ENCODE measurements around the gene CDC42EP4. TPM values are rescaled to one million over a fixed set of nuclear protein-coding genes. Genes with fewer than 3 reads are reported as not detected.
A peak's percentile ranks its signal among the peaks of the same experiment; 100 is the strongest.
"Not testable (repeated sequence)": the region's sequence is repeated elsewhere in the genome, so short reads cannot be mapped to it uniquely, and the experiment has no call there.

The CDC42EP4 gene
- total RNA-seq, 6 donors from 2014 or later: 28.3 to 65.7 (median 52.9) TPM

DNA sequence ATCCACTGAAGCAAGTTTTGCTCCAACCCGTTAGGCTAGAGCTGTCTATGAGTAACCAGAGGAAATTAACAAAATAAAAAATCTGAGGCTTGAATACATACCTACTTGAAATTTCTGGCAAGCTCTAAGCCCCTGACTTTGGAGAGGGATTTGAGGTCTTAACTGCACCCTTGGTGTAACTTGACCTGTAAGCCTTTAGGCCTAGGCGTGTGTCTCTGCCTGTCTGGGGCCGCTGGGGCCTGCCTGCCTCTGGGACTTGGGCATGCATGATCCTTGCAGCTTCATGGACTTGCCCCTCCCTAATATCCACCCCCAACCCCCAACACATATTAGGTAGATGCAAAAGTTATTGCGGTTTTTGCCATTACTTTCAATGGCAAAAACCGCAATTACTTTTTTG is 3.7 kb upstream of the CDC42EP4 start:
- ATAC-seq (ENCODE audit: low FRiP score in 2 of 2): no peak
- Histone ChIP-seq H3K27me3 (no peaks in the 10 kb centered on the region), H3K9me3 (no peaks in the 10 kb centered on the region), H3K4me1 (peaks cover 6 to 8% (median 7%) of the 10 kb centered on the region in 4 donors), H3K4me3 (no peak overlapping the region), H3K27ac (no peak overlapping the region), H3K36me3 (no peaks in the 10 kb centered on the region)
- no peak for TF ChIP-seq CTCF (IDR thresholded peaks at IDR 0.05)
- no peak for TF ChIP-seq EP300 (IDR thresholded peaks at IDR 0.05)
- TF ChIP-seq POLR2A (IDR thresholded peaks at IDR 0.05): no peak
- no peak for TF ChIP-seq POLR2AphosphoS5 (IDR thresholded peaks at IDR 0.05)
- 70 to 71% methylated on average over 4 of the region's 5 CpGs for WGBS, 2 donors
- DNase-seq: no peak

DNA sequence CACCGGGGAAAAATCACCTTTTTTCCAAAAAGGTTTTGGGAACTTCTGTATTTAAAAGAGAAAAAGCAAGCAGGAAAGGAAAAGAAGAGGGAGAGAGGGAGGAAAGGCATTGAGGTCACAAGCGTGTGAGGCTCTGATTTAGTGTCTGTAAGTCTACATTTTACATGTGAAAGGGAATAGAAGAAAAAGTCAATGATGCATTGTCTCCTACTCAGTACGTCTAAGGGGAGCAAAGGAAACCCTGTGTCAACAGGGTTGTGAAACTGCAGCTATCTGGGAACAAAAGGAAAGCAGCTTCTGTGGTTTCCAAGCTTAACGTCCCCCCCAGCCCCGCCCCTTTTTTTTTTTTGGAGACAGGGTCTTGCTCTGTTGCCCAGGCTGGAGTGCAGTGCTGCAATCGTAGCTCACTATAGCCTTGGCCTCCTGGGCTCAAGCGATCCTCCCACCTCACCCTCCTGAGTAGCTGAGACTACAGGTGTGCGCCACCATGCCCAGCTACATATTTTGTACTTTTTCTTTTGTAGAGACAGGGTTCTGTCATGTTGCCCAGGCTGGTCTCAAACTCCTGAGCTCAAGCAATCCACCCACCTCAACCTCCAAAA is 1.8 kb upstream of the CDC42EP4 start:
- no peak for TF ChIP-seq POLR2AphosphoS5 (IDR thresholded peaks at IDR 0.05)
- TF ChIP-seq CTCF (IDR thresholded peaks at IDR 0.05): no peak
- no peak for TF ChIP-seq POLR2A (IDR thresholded peaks at IDR 0.05)
- no peak for TF ChIP-seq EP300 (IDR thresholded peaks at IDR 0.05)
- 72 to 76% methylated on average over 8 of the region's 8 CpGs for WGBS, 2 donors
- no peak for ATAC-seq (ENCODE audit: low FRiP score in 2 of 2)
- H3K27me3 ChIP-seq: no peaks in the 10 kb centered on the region
- H3K9me3 ChIP-seq: no peaks in the 10 kb centered on the region
- peaks cover 21 to 27% (median 24%) of the 10 kb centered on the region in 4 donors for H3K4me1 ChIP-seq
- no peak for DNase-seq
- no peaks in the 10 kb centered on the region for H3K36me3 ChIP-seq
- no peak overlapping the region for H3K4me3 ChIP-seq
- no peak overlapping the region for H3K27ac ChIP-seq

GRCh38 chr17:73312887-73313286 is 1.1 kb upstream of the CDC42EP4 start:
- not testable (repeated sequence) for H3K9me3 ChIP-seq; ATAC-seq (ENCODE audit: low FRiP score in 2 of 2); H3K4me3 ChIP-seq; DNase-seq; H3K27me3 ChIP-seq; H3K36me3 ChIP-seq
- WGBS, 2 donors: 82 to 84% methylated on average over 11 of the region's 11 CpGs
- Histone ChIP-seq H3K4me1 (peaks cover 25 to 34% (median 27%) of the 10 kb centered on the region in 4 donors), H3K27ac (peak overlapping the region in 2 of 4 donors; percentile 97 to 100)

GRCh38 chr17:73311428-73311780 is 397 bp downstream of the CDC42EP4 start:
- no peak for TF ChIP-seq POLR2A (IDR thresholded peaks at IDR 0.05)
- no peak for TF ChIP-seq CTCF (IDR thresholded peaks at IDR 0.05)
- no peak for TF ChIP-seq POLR2AphosphoS5 (IDR thresholded peaks at IDR 0.05)
- no peak for TF ChIP-seq EP300 (IDR thresholded peaks at IDR 0.05)
- DNase-seq: peak in 1 of 2 donors; percentile 92
- peaks cover 0 to 2% (median 0%) of the 10 kb centered on the region in 4 donors for H3K36me3 ChIP-seq
- peak; percentile 6 to 49 for ATAC-seq (ENCODE audit: low FRiP score in 2 of 2)
- peak overlapping the region; percentile 89 to 100 (median 100) for H3K4me3 ChIP-seq
- peaks cover 40 to 49% (median 42%) of the 10 kb centered on the region in 4 donors for H3K4me1 ChIP-seq
- no peaks in the 10 kb centered on the region for H3K27me3 ChIP-seq
- no peaks in the 10 kb centered on the region for H3K9me3 ChIP-seq
- 0% methylated on average over 14 of the region's 38 CpGs; no CpG with 5 or more reads in 1 of the 2 donors for WGBS, 2 donors
- H3K27ac ChIP-seq: peak overlapping the region; percentile 97 to 100 (median 98)

DNA sequence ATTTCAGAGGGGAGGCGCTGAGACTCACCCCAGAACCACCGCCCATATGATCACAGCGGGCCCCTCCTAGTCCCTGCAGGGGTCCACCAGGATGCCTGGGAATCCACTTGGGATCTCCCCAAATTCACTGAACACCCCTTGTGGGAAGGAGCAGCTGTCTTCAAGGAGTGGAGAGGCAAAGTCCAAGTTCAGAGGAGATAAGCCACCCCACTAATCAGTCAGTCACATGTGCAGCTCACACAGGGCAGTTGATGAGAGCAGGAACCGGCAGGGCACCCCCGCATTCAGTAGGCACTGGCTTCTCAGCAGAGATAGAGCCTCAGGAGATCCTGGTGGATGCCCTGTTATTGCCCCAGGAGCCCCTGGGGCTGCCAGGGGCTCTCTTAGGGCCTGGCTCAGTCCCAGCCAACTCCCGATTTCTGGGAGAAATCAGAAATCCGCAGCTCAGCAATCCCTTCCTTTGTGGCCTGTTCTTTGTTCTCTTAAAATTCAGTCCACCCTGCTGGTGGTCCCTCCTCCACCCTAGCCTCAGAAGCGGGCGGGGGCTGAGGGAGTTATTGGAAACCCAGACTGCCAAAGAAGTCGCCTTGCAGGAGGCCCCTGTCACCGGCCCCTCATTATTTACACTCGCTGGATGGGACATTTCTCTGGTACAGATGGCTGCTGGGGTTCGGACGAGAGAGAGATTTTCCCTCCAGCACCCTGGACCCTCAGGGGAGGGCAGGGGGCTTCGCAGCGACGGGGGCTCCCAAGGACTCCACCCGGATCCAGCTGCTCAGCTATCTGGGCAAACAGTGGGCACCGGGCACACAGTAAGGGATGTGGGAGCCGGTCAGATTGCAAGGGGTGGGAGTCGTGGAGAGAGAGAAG is 1.8 kb downstream of the CDC42EP4 start:
- Histone ChIP-seq H3K36me3 (peaks cover 0 to 3% (median 0%) of the 10 kb centered on the region in 4 donors), H3K4me3 (peak overlapping the region; percentile 89 to 100 (median 100)), H3K4me1 (peaks cover 51 to 63% (median 55%) of the 10 kb centered on the region in 4 donors), H3K27ac (peak overlapping the region; percentile 97 to 100 (median 98)), H3K27me3 (no peaks in the 10 kb centered on the region), H3K9me3 (no peaks in the 10 kb centered on the region)
- peak in 1 of 2 donors; percentile 67 for DNase-seq
- TF ChIP-seq POLR2AphosphoS5 (IDR thresholded peaks at IDR 0.05): peak in 1 of 2 donors; percentile 21
- no peak for TF ChIP-seq CTCF (IDR thresholded peaks at IDR 0.05)
- no peak for TF ChIP-seq POLR2A (IDR thresholded peaks at IDR 0.05)
- no peak for TF ChIP-seq EP300 (IDR thresholded peaks at IDR 0.05)
- ATAC-seq (ENCODE audit: low FRiP score in 2 of 2): no peak
- 8 to 15% methylated on average over 12 to 21 of the region's 21 CpGs for WGBS, 2 donors

DNA sequence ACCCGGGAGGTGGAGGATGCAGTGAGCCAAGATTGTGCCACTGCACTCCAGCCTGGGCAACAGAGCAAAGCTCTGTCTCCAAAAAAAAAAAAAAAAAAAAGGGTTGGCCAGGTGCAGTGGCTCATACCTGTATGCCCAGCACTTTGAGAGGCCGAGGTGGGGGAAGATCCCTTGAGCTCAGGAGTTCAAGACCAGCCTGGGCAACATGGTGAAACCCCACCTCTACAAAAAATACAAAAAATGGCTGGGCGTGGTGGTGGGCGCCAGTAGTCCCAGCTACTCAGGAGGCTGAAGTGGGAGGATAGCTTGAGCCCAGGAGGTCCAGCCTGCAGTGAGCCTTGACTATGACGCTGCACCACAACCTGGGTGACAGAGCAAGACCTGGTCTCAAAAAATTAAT is 2.8 kb downstream of the CDC42EP4 start:
- not testable (repeated sequence) for H3K27me3 ChIP-seq; DNase-seq; ATAC-seq (ENCODE audit: low FRiP score in 2 of 2); H3K9me3 ChIP-seq; H3K36me3 ChIP-seq
- Histone ChIP-seq H3K4me3 (peak overlapping the region in 3 of 4 donors; percentile 89 to 100 (median 99)), H3K4me1 (peaks cover 61 to 72% (median 65%) of the 10 kb centered on the region in 4 donors), H3K27ac (peak overlapping the region; percentile 97 to 100 (median 98))
- WGBS, 2 donors: 66 to 73% methylated on average over 5 of the region's 5 CpGs

Measured in upper lobe of left lung (tissue), 6 donors.